Measurements from ENCODE around the gene KRTAP10-9.
A peak's percentile ranks its signal among the peaks of the same experiment; 100 is the strongest.

Gene KRTAP10-9

GRCh38 chr21:44579833-44580144 is 47.1 kb upstream of the KRTAP10-9 start:
- ATAC-seq: no peak
- TF ChIP-seq TSHZ2 (CRISPR knock-in tag; IDR thresholded peaks at IDR 0.05) (no peak), RARB (CRISPR knock-in tag; IDR thresholded peaks at IDR 0.05) (no peak), ZFP3 (CRISPR knock-in tag; IDR thresholded peaks at IDR 0.05) (no peak), POU6F1 (CRISPR knock-in tag; IDR thresholded peaks at IDR 0.05; ENCODE audit: borderline replicate concordance, low read depth) (no peak), PPARA (CRISPR knock-in tag; IDR thresholded peaks at IDR 0.05; ENCODE audit: borderline replicate concordance) (no peak), ZNF70 (CRISPR knock-in tag; IDR thresholded peaks at IDR 0.05) (no peak)

- peak; percentile 40; the same call in 1 of the 3 replicates for ATAC-seq
Observed at GRCh38 chr21:44580231-44580821, 46.6 kb upstream of the KRTAP10-9 start, which contains the start of gene KRTAP10-5. KRTAP10-5 (minus strand) TSS chr21:44580604; CDS start chr21:44580578, 26 bp downstream.

DNA sequence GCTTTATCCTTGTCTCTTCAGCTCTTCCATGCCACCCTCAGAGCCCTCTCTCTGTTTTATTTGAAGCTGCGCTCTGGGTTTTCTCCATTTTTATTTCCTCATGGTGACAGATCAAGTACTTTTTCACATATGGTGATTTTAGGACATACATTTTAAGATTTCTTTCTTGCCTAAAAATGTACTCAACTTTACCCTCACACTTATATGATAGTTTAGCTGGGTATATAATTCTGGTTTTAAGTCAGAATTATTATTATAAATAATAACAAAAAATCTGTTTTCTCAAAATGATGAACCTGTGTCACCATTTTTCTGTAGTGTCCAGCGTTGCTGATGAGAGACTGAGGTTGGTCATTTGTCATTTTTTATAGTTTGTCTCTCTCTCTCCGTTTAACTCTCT is 45.7 kb upstream of the KRTAP10-9 start:
- TF ChIP-seq ZC3H10 (CRISPR knock-in tag; IDR thresholded peaks at IDR 0.05): no peak
- TF ChIP-seq ZFP3 (CRISPR knock-in tag; IDR thresholded peaks at IDR 0.05): no peak
- no peak for TF ChIP-seq RARB (CRISPR knock-in tag; IDR thresholded peaks at IDR 0.05)
- no peak for TF ChIP-seq ISL1 (CRISPR knock-in tag; IDR thresholded peaks at IDR 0.05)
- no peak for TF ChIP-seq POU6F1 (CRISPR knock-in tag; IDR thresholded peaks at IDR 0.05; ENCODE audit: borderline replicate concordance, low read depth)
- TF ChIP-seq ESRRG (CRISPR knock-in tag; IDR thresholded peaks at IDR 0.05): no peak
- TF ChIP-seq, protein P1, sequence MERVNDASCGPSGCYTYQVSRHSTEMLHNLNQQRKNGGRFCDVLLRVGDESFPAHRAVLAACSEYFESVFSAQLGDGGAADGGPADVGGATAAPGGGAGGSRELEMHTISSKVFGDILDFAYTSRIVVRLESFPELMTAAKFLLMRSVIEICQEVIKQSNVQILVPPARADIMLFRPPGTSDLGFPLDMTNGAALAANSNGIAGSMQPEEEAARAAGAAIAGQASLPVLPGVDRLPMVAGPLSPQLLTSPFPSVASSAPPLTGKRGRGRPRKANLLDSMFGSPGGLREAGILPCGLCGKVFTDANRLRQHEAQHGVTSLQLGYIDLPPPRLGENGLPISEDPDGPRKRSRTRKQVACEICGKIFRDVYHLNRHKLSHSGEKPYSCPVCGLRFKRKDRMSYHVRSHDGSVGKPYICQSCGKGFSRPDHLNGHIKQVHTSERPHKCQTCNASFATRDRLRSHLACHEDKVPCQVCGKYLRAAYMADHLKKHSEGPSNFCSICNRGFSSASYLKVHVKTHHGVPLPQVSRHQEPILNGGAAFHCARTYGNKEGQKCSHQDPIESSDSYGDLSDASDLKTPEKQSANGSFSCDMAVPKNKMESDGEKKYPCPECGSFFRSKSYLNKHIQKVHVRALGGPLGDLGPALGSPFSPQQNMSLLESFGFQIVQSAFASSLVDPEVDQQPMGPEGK (CRISPR knock-in tag; IDR thresholded peaks at IDR 0.05; ENCODE audit: borderline replicate concordance): no peak
- TF ChIP-seq CREB5 (CRISPR knock-in tag; IDR thresholded peaks at IDR 0.05; ENCODE audit: low read depth): no peak
- TF ChIP-seq PPARA (CRISPR knock-in tag; IDR thresholded peaks at IDR 0.05; ENCODE audit: borderline replicate concordance): no peak
- ATAC-seq: no peak

DNA sequence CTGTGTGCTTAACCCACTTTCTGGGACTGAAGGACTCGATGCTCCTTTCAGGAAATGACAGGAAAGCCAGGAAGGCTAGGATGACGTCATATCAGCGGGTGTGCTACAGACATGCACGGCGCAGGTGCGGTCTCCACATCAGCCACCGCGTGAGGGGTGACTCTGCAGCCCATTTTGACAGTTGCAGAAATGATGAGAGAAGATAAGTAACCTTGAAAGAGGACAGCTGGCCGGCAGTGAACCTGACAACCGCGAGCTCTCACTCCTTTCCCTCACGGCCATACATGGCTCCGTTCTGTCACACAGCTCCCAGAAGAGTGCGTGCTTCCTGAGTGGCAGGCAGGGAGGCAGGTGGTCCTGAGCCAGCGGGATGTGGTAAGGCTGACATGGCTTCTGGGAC is 44.8 kb upstream of the KRTAP10-9 start:
- TF ChIP-seq CSDC2 (CRISPR knock-in tag; IDR thresholded peaks at IDR 0.05): no peak
- TF ChIP-seq OSR1 (CRISPR knock-in tag; IDR thresholded peaks at IDR 0.05): no peak
- TF ChIP-seq GLIS3 (CRISPR knock-in tag; IDR thresholded peaks at IDR 0.05): no peak
- TF ChIP-seq TOX (CRISPR knock-in tag; IDR thresholded peaks at IDR 0.05; ENCODE audit: borderline replicate concordance): no peak

GRCh38 chr21:44583089-44583799 is 43.6 kb upstream of the KRTAP10-9 start:
- no peak for ATAC-seq
- TF ChIP-seq, protein P2, sequence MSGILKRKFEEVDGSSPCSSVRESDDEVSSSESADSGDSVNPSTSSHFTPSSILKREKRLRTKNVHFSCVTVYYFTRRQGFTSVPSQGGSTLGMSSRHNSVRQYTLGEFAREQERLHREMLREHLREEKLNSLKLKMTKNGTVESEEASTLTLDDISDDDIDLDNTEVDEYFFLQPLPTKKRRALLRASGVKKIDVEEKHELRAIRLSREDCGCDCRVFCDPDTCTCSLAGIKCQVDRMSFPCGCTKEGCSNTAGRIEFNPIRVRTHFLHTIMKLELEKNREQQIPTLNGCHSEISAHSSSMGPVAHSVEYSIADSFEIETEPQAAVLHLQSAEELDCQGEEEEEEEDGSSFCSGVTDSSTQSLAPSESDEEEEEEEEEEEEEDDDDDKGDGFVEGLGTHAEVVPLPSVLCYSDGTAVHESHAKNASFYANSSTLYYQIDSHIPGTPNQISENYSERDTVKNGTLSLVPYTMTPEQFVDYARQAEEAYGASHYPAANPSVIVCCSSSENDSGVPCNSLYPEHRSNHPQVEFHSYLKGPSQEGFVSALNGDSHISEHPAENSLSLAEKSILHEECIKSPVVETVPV (CRISPR knock-in tag; IDR thresholded peaks at IDR 0.05): no peak
- TF ChIP-seq ZFP30 (CRISPR knock-in tag; IDR thresholded peaks at IDR 0.05) (no peak), TSHZ2 (CRISPR knock-in tag; IDR thresholded peaks at IDR 0.05) (no peak), ZC3H10 (CRISPR knock-in tag; IDR thresholded peaks at IDR 0.05) (no peak), BACH2 (CRISPR knock-in tag; IDR thresholded peaks at IDR 0.05; ENCODE audit: borderline replicate concordance) (no peak), ZNF70 (CRISPR knock-in tag; IDR thresholded peaks at IDR 0.05) (no peak), ARNTL (CRISPR knock-in tag; IDR thresholded peaks at IDR 0.05; ENCODE audit: borderline replicate concordance, low read depth) (no peak), ZNF8 (CRISPR knock-in tag; IDR thresholded peaks at IDR 0.05) (no peak)

More for the DNA sequence above, 44.8 kb upstream of the KRTAP10-9 start:
- no peak for ATAC-seq

Measured in SK-N-SH treated with all-trans-retinoic acid at 6 μM for 48 hours (cell line).